K562 (cell line): ENCODE measurements around the gene ANKH. TPM values are rescaled to one million over a fixed set of nuclear protein-coding genes. Genes with fewer than 3 reads are reported as not detected.
A peak's percentile ranks its signal among the peaks of the same experiment; 100 is the strongest.

Source experiments
- ATAC-seq: fragments of 200-7000 bp; cut with Tn5 transposase; 3 replicates; pipeline ENCODE4 v1.9.1; 2020; ENCODE audit warnings: moderate library complexity
- BruUV-seq: library from RNA; stranded (reverse); fragments of 400-500 nt; replicated peaks from 2 replicates; lab custom pipeline; 2021; lab: Mats Ljungman, UMichigan
- CTCF ChIA-PET: fragments of 300-600 bp; formaldehyde crosslinking; extraction: SDS; loops from one replicate; lab custom pipeline; 2021; ENCODE audit warnings: low intra/inter-chr PET ratio; lab: Yijun Ruan, JAX
- POLR2A ChIA-PET: fragments of 300-600, 350-650 bp; sonication (Branson Sonifier 250); formaldehyde crosslinking; extraction: SDS; loops from one replicate; lab custom pipeline; 2021; ENCODE audit warnings: antibody characterized with exemption, inconsistent platforms; lab: Yijun Ruan, JAX
- DNase-seq, 4 experiments: peaks; one replicate each; pipeline versions ENCODE4 v3.0.0 to v3.0.0-alpha.2; 2011 to 2018; ENCODE audit warnings: low spot score in 3 of 4, mixed read lengths in 3 of 4; ENCODE audit errors: extremely low read depth in 1 of 4
- FAIRE-seq: peaks from 2 replicates; lab custom pipeline; 2011; peaks lifted over from hg19 to GRCh38; lab: Jason Lieb, UNC
- H2AFZ ChIP-seq: 2 replicates; pipeline ENCODE4 v1.6.0; 2011; ENCODE audit warnings: low read depth, low read length, control low read depth, inconsistent platforms
- H3K27ac ChIP-seq: fragments of 200-600 bp; 3 replicates; pipeline ENCODE4 v1.8.0; 2011; ENCODE audit warnings: low read depth, mild to moderate bottlenecking, control low read depth, inconsistent platforms, low read length, moderate library complexity, mixed read lengths; ENCODE audit errors: extremely low read depth
- H3K27me3 ChIP-seq, 2 experiments: fragments of 300-600 bp in 1 of 2; 2 replicates in 1 of 2; 3 replicates in 1 of 2; pipeline versions ENCODE4 v1.6.0 to v1.8.0; 2011; ENCODE audit warnings: inconsistent platforms in 2 of 2, low read length in 2 of 2, mild to moderate bottlenecking in 1 of 2, mixed read lengths in 1 of 2, moderate library complexity in 1 of 2; ENCODE audit not compliant: control insufficient read depth in 2 of 2, insufficient read depth in 2 of 2
- H3K36me3 ChIP-seq: fragments of 300-600 bp; 3 replicates; pipeline ENCODE4 v1.8.0; 2011; ENCODE audit warnings: mild to moderate bottlenecking, low read length, inconsistent platforms; ENCODE audit not compliant: control insufficient read depth, insufficient read depth
- H3K4me1 ChIP-seq, 2 experiments: fragments of 200-600 bp in 1 of 2; replicated peaks in 1 of 2; 2 replicates in 1 of 2; 3 replicates in 1 of 2; pipeline versions ENCODE4 v1.5.1 to v1.8.0; 2011; ENCODE audit warnings: inconsistent platforms in 2 of 2, low read length in 2 of 2, mild to moderate bottlenecking in 1 of 2, mixed read lengths in 1 of 2, moderate library complexity in 1 of 2; ENCODE audit not compliant: control insufficient read depth in 2 of 2, insufficient read depth in 2 of 2
- H3K4me2 ChIP-seq: 2 replicates; pipeline ENCODE4 v1.6.1; 2011; ENCODE audit warnings: low read length, control low read depth, inconsistent platforms, mixed read lengths; ENCODE audit not compliant: insufficient read depth
- H3K4me3 ChIP-seq: fragments of 200-600 bp; sonication (generic), shearing (Covaris generic); 2 replicates; pipeline ENCODE4 v1.5.1; 2016; ENCODE audit warnings: control low read depth, inconsistent platforms
- H3K79me2 ChIP-seq: fragments of 200-600 bp; 3 replicates; pipeline ENCODE4 v1.8.0; 2011; ENCODE audit warnings: low read length, inconsistent platforms; ENCODE audit not compliant: control insufficient read depth, insufficient read depth
- H3K9ac ChIP-seq, 2 experiments: 2 replicates each; pipeline versions ENCODE4 v1.6.0 to v1.6.1; 2011; ENCODE audit warnings: low read depth in 2 of 2, low read length in 2 of 2, control low read depth in 1 of 2, inconsistent platforms in 1 of 2, mild to moderate bottlenecking in 1 of 2, mixed read lengths in 1 of 2; ENCODE audit not compliant: insufficient read depth in 1 of 2
- H3K9me1 ChIP-seq: one replicate; pipeline ENCODE4 v1.6.0; 2011; ENCODE audit warnings: inconsistent platforms, mild to moderate bottlenecking, low read length, moderate library complexity; ENCODE audit not compliant: control insufficient read depth, insufficient read depth
- H3K9me3 ChIP-seq: replicated peaks from 2 replicates; pipeline ENCODE4 v1.5.1; 2011; ENCODE audit warnings: low read depth, low read length, inconsistent platforms; ENCODE audit not compliant: control insufficient read depth, insufficient read depth
- H4K20me1 ChIP-seq: replicated peaks from 2 replicates; pipeline ENCODE4 v1.6.1; 2011; ENCODE audit warnings: low read length, inconsistent platforms, mixed read lengths; ENCODE audit not compliant: control insufficient read depth, insufficient read depth
- C11orf30 ChIP-seq: fragments of 450-650 bp; IDR thresholded peaks from 2 replicates; pipeline ENCODE4 v1.6.1; 2016; ENCODE audit warnings: low read depth, mild to moderate bottlenecking
- HDAC3 ChIP-seq: fragments of 450-650 bp; IDR thresholded peaks from 2 replicates; pipeline ENCODE4 v1.6.1; 2018; ENCODE audit warnings: borderline replicate concordance, mild to moderate bottlenecking, moderate library complexity; ENCODE audit not compliant: partially characterized antibody
- JUNB ChIP-seq: fragments of 450-650 bp; formaldehyde crosslinking; conservative IDR thresholded peaks from 2 replicates; pipeline ENCODE4 v1.4.0; 2020; ENCODE audit warnings: mild to moderate bottlenecking
- MAFG ChIP-seq: fragments of 450-650 bp; conservative IDR thresholded peaks from 2 replicates; pipeline ENCODE4 v1.6.1; 2016; ENCODE audit warnings: missing genetic modification characterization, missing compliant biosample characterization
- RNF219 ChIP-seq: fragments of 250-450 bp; sonication (Bioruptor Pico); IDR thresholded peaks from 2 replicates; pipeline ENCODE4 v1.5.0; 2022; ENCODE audit warnings: mild to moderate bottlenecking
- ZNF212 ChIP-seq: fragments of 450-650 bp; formaldehyde crosslinking; IDR thresholded peaks from 2 replicates; pipeline ENCODE4 v1.4.0; 2020; ENCODE audit warnings: mild to moderate bottlenecking
- ZNF253 ChIP-seq: fragments of 250-450 bp; sonication (Bioruptor Pico); conservative IDR thresholded peaks from 2 replicates; pipeline ENCODE4 v1.6.1; 2021; ENCODE audit warnings: mild to moderate bottlenecking
- ZNF644 ChIP-seq: fragments of 200-800 bp; sonication (Bioruptor generic); IDR thresholded peaks from 2 replicates; pipeline ENCODE4 v1.6.1; 2016; ENCODE audit warnings: low read depth, missing genetic modification characterization, missing compliant biosample characterization
- ZNF695 ChIP-seq: fragments of 450-650 bp; formaldehyde crosslinking; IDR thresholded peaks from 2 replicates; pipeline ENCODE4 v1.4.0; 2020; ENCODE audit warnings: mild to moderate bottlenecking, moderate library complexity
- WGBS: fragments of 100-300 bp; shearing (Covaris generic); methylation state at CpG from one replicate; pipeline ENCODE4 v1.1.6; 2016; ENCODE audit warnings: low coverage, mixed read lengths; ENCODE audit not compliant: insufficient coverage; ENCODE audit errors: missing lambda C conversion rate; 5-methylcytosine and 5-hydroxymethylcytosine counted together
- in situ Hi-C: fragments of 300-500 bp; cut with MboI; formaldehyde crosslinking; loops from 4 replicates; pipeline ENCODE4 v1.15.0; 2018; ENCODE audit warnings: inconsistent platforms, mixed read lengths
- intact Hi-C: fragments of 100-400 bp; cut with micrococcal nuclease; formaldehyde crosslinking; loops from 2 replicates; pipeline ENCODE4 v1.14.2; 2022
- polyA plus RNA-seq, 8 experiments: library from polyadenylated mRNA; depleted of rRNA in 4 of 8; stranded (reverse) in 5 of 8; unstranded in 3 of 8; fragments of >200 nt; fragmentation: Nextera tagmentation in 2 of 8; fragmentation: Illumina TruSeq in 1 of 8; extraction: Ambion mirVana in 2 of 8; extraction: Trizol in 1 of 8; gene quantifications; 2 replicates each; pipeline versions ENCODE4 v1.2.1 to v1.2.3, GENCODE V29; 2011 to 2014; ENCODE audit warnings: inconsistent platforms in 1 of 8, missing spikeins in 1 of 8
- total RNA-seq, 7 experiments: library from RNA; depleted of rRNA in 6 of 7; stranded (reverse); fragments of >200 nt in 6 of 7; fragmentation: Illumina TruSeq in 2 of 7; extraction: Trizol in 2 of 7; gene quantifications; 2 replicates each; pipeline versions ENCODE4 v1.2.1 to v1.2.3, GENCODE V29; 2011 to 2021; ENCODE audit warnings: low replicate concordance in 1 of 7
- TF ChIP-seq, protein P1 (sequence below): fragments of 450-650 bp; IDR thresholded peaks from 2 replicates; pipeline ENCODE4 v1.6.1; 2017; ENCODE audit warnings: mild to moderate bottlenecking, moderate library complexity

ANKH gene
- total and polyA plus RNA-seq, 9 of the 15 experiments (the other 6 are each of a cell fraction or from before 2014, with no cell fraction given) = 0.79 to 12.2 (median 4.5) TPM

DNA sequence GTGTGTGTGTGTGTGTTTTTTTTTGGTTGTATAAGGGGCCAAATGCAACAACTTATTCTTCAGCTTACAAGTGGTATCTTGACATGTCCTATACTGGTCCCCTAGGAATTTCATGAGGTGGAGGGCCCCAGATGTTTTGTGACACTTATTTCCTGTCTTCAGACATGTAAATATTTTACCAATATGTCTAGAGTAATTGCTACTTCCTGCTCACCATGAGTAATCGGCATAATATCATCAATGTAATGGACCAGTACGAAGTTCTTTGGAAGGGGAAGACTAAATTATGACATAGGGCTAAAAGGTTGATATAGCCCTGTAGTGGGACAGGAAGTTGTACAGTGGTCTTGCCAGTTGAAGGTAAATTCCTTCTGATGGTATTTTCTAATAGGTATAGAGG lies 210.7 kb downstream of the ANKH start:
- ATAC-seq (no peak), FAIRE-seq (no peak), DNase-seq (no peak)
- no peaks in the 10 kb centered on the region for H4K20me1 ChIP-seq
- peaks cover 5 to 19% of the 10 kb centered on the region in 2 experiments; a peak in 4 of 5 replicates for H3K4me1 ChIP-seq
- H3K27me3 ChIP-seq = no peaks in the 10 kb centered on the region; a peak in 1 of 5 replicates
- CTCF ChIA-PET = no interaction called here
- no peaks in the 10 kb centered on the region for H3K9me3 ChIP-seq
- no peak overlapping the region for H2AFZ ChIP-seq
- H3K9me1 ChIP-seq = no peaks in the 10 kb centered on the region
- no peak overlapping the region for H3K4me2 ChIP-seq
- no peak for TF ChIP-seq ZNF644 (tag)
- POLR2A ChIA-PET = interaction anchor here (0.6 kb wide), 1 partner anchor 154 kb away, joined by 3 read pairs; no protein-coding TSS in a partner anchor
- 50% methylated on average over 2 of the region's 2 CpGs for WGBS
- no peak overlapping the region for H3K27ac ChIP-seq
- H3K9ac ChIP-seq = no peak overlapping the region
- in situ Hi-C loops (loop anchor here (10.0 kb wide), 1 partner anchor 656 kb away; no protein-coding TSS in a partner anchor), intact Hi-C loops (no loop called here)
- no peak overlapping the region for H3K4me3 ChIP-seq
- peaks cover 24% of the 10 kb centered on the region for H3K79me2 ChIP-seq
- no peaks in the 10 kb centered on the region for H3K36me3 ChIP-seq
- no TSS peak for BruUV-seq

DNA sequence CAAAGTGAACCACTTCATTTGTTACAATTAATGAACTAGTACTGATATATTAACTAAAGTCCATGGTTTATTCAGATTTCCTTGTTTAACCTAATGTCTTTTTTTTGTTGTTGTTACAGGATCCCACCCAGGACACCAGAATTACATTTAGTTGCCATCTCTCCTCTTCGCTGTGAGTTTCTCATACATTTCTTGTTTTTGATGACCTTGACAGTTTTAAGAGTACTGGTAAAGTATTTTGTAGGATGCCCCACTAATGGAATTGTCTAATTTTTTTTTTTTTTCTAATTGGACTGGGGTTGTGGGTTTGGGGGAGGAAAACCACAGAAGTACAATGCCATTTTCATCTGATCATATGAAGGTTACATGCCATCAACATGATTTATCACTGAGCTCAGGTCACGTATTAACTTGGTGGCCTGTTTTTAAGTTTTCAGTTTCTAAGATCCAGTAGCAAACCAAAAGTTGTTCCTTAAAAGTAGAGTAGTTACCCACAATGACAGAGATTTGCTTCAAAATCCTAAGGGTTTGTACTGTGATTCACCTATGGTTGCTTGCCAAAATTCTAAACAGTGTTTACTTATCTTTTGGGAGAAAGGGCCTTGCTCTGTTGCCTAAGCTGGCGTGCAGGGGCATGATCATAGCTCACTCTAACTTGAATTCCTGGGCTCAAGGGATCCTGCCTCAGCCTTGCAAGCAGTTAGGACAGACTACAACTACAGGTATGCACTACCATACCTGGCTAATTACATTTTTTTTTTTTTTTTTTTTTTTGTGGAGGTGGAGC lies 211.6 kb downstream of the ANKH start:
- Histone ChIP-seq H3K79me2 (peaks cover 15% of the 10 kb centered on the region), H3K27ac (no peak overlapping the region), H3K4me1 (peaks cover 4 to 18% of the 10 kb centered on the region in 2 experiments; a peak in 2 of 5 replicates), H2AFZ (no peak overlapping the region), H3K9me1 (no peaks in the 10 kb centered on the region), H3K27me3 (no peaks in the 10 kb centered on the region; a peak in 2 of 5 replicates), H3K9me3 (no peaks in the 10 kb centered on the region), H3K9ac (no peak overlapping the region), H3K4me3 (no peak overlapping the region), H4K20me1 (no peaks in the 10 kb centered on the region), H3K4me2 (no peak overlapping the region), H3K36me3 (no peaks in the 10 kb centered on the region)
- in situ Hi-C loops = loop anchor here (10.0 kb wide), 1 partner anchor 655 kb away; no protein-coding TSS in a partner anchor
- intact Hi-C loops = loop anchor here (10.0 kb wide), 1 partner anchor 555 kb away; no protein-coding TSS in a partner anchor
- FAIRE-seq = no peak
- no peak for DNase-seq
- CTCF ChIA-PET = no interaction called here
- POLR2A ChIA-PET = no interaction called here
- no TSS peak for BruUV-seq
- ATAC-seq = no peak
- 47% methylated on average over 3 of the region's 3 CpGs for WGBS
- TF ChIP-seq ZNF695 (no peak), C11orf30 (peak; percentile 52; the same call in 1 of the 2 replicates), RNF219 (CRISPR knock-in tag) (no peak), ZNF212 (CRISPR knock-in tag) (no peak), ZNF253 (CRISPR knock-in tag) (no peak), JUNB (no peak), MAFG (0 out of 2 replicates have a peak, but pooled peaks have one; percentile 21), HDAC3 (no peak)
- TF ChIP-seq, protein P1, sequence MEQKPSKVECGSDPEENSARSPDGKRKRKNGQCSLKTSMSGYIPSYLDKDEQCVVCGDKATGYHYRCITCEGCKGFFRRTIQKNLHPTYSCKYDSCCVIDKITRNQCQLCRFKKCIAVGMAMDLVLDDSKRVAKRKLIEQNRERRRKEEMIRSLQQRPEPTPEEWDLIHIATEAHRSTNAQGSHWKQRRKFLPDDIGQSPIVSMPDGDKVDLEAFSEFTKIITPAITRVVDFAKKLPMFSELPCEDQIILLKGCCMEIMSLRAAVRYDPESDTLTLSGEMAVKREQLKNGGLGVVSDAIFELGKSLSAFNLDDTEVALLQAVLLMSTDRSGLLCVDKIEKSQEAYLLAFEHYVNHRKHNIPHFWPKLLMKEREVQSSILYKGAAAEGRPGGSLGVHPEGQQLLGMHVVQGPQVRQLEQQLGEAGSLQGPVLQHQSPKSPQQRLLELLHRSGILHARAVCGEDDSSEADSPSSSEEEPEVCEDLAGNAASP = no peak
